ENCODE measurements around the gene PRKG1. TPM values are rescaled to one million over a fixed set of nuclear protein-coding genes. Genes with fewer than 3 reads are reported as not detected.
"Not testable (repeated sequence)": the region's sequence is repeated elsewhere in the genome, so short reads cannot be mapped to it uniquely, and the experiment has no call there.

PRKG1 gene
- total RNA-seq, 1 experiment from 2014 or later: 136 TPM

GRCh38 chr10:51718804-51719291 is 644.6 kb downstream of the PRKG1 start:
- in situ Hi-C loops (cut with HindIII; ENCODE audit: low sequenced_read_pairs): no loop called here
- DNase-seq (ENCODE audit: low spot score): no peak

GRCh38 chr10:51724038-51724437 is 649.8 kb downstream of the PRKG1 start:
- in situ Hi-C loops (cut with HindIII; ENCODE audit: low sequenced_read_pairs): no loop called here
- DNase-seq (ENCODE audit: low spot score): no peak

- DNase-seq (ENCODE audit: low spot score): no peak
- in situ Hi-C loops (cut with HindIII; ENCODE audit: low sequenced_read_pairs): no loop called here
Observed at GRCh38 chr10:51729822-51730555, 655.7 kb downstream of the PRKG1 start.

GRCh38 chr10:51733057-51733456 is 658.8 kb downstream of the PRKG1 start:
- no peak for DNase-seq (ENCODE audit: low spot score)
- in situ Hi-C loops (cut with HindIII; ENCODE audit: low sequenced_read_pairs): no loop called here

- in situ Hi-C loops (cut with HindIII; ENCODE audit: low sequenced_read_pairs): no loop called here
- no peak for DNase-seq (ENCODE audit: low spot score)
Observed at GRCh38 chr10:51743146-51743545, 668.9 kb downstream of the PRKG1 start.

GRCh38 chr10:51744235-51745000 is 670.1 kb downstream of the PRKG1 start:
- no peak for DNase-seq (ENCODE audit: low spot score)
- in situ Hi-C loops (cut with HindIII; ENCODE audit: low sequenced_read_pairs): no loop called here

- no peak for DNase-seq (ENCODE audit: low spot score)
- in situ Hi-C loops (cut with HindIII; ENCODE audit: low sequenced_read_pairs): no loop called here
Observed at GRCh38 chr10:51745397-51745796, 671.1 kb downstream of the PRKG1 start.

- in situ Hi-C loops (cut with HindIII; ENCODE audit: low sequenced_read_pairs): no loop called here
- DNase-seq (ENCODE audit: low spot score): peak; percentile 75
Observed at GRCh38 chr10:51747216-51747615, 672.9 kb downstream of the PRKG1 start.

- DNase-seq (ENCODE audit: low spot score): no peak
- in situ Hi-C loops (cut with HindIII; ENCODE audit: low sequenced_read_pairs): no loop called here
Observed at GRCh38 chr10:51748959-51749358, 674.7 kb downstream of the PRKG1 start.

GRCh38 chr10:51758366-51758765 is 684.1 kb downstream of the PRKG1 start:
- in situ Hi-C loops (cut with HindIII; ENCODE audit: low sequenced_read_pairs): no loop called here
- DNase-seq (ENCODE audit: low spot score): no peak

GRCh38 chr10:51758838-51759237 is 684.6 kb downstream of the PRKG1 start:
- in situ Hi-C loops (cut with HindIII; ENCODE audit: low sequenced_read_pairs); DNase-seq (ENCODE audit: low spot score): not testable (repeated sequence)

GRCh38 chr10:51759896-51760534 is 685.7 kb downstream of the PRKG1 start:
- in situ Hi-C loops (cut with HindIII; ENCODE audit: low sequenced_read_pairs): no loop called here
- no peak for DNase-seq (ENCODE audit: low spot score)

- DNase-seq (ENCODE audit: low spot score): no peak
- in situ Hi-C loops (cut with HindIII; ENCODE audit: low sequenced_read_pairs): no loop called here
Observed at GRCh38 chr10:51760864-51761640, 686.8 kb downstream of the PRKG1 start.

- in situ Hi-C loops (cut with HindIII; ENCODE audit: low sequenced_read_pairs): no loop called here
Observed at GRCh38 chr10:51763746-51764145, 689.5 kb downstream of the PRKG1 start.

GRCh38 chr10:51765284-51765971 is 691.1 kb downstream of the PRKG1 start:
- in situ Hi-C loops (cut with HindIII; ENCODE audit: low sequenced_read_pairs): no loop called here
- DNase-seq (ENCODE audit: low spot score): no peak

More at GRCh38 chr10:51763746-51764145, 689.5 kb downstream of the PRKG1 start:
- no peak for DNase-seq (ENCODE audit: low spot score)

- in situ Hi-C loops (cut with HindIII; ENCODE audit: low sequenced_read_pairs): no loop called here
- DNase-seq (ENCODE audit: low spot score): no peak
Observed at GRCh38 chr10:51766423-51767102, 692.3 kb downstream of the PRKG1 start.

- in situ Hi-C loops (cut with HindIII; ENCODE audit: low sequenced_read_pairs): no loop called here
- no peak for DNase-seq (ENCODE audit: low spot score)
Observed at GRCh38 chr10:51767103-51767763, 692.9 kb downstream of the PRKG1 start.

Measured in G401 (cell line).